Prostate gland (tissue), 2 donors: ENCODE data around the gene SOX9. TPM values are rescaled to one million over a fixed set of nuclear protein-coding genes. Genes with fewer than 3 reads are reported as not detected.
A peak's percentile ranks its signal among the peaks of the same experiment; 100 is the strongest.

Experiments
- DNase-seq: peaks from one replicate; pipeline ENCODE4 v3.0.0-alpha.2; 2019; ENCODE audit warnings: low spot score
- H3K27ac ChIP-seq, 2 donors: fragments of 200-600 bp; sonication (generic); 2 replicates each; pipeline ENCODE4 v1.5.1; 2017 to 2019
- H3K27me3 ChIP-seq: fragments of 200-600 bp; sonication (generic); replicated peaks from 2 replicates; pipeline ENCODE4 v1.5.1; 2019; ENCODE audit not compliant: insufficient read depth
- H3K36me3 ChIP-seq, 2 donors: fragments of 200-600 bp; sonication (generic); 1 replicate in 1 of 2; 2 replicates in 1 of 2; pipeline versions ENCODE4 v1.5.1 to v1.8.1; 2017 to 2019
- H3K4me1 ChIP-seq: fragments of 200-600 bp; sonication (generic); replicated peaks from 2 replicates; pipeline ENCODE4 v1.5.1; 2019
- H3K4me3 ChIP-seq, 2 donors: fragments of 200-600 bp; sonication (generic); 2 replicates each; pipeline ENCODE4 v1.5.1; 2017 to 2019
- H3K9me3 ChIP-seq: fragments of 200-600 bp; sonication (generic); 2 replicates; pipeline ENCODE4 v1.5.1; 2017
- CTCF ChIP-seq, 4 experiments: fragments of 200-600 bp in 2 of 4; fragments of 450-650 bp in 2 of 4; sonication (generic) in 2 of 4; IDR thresholded peaks; 1 replicate in 3 of 4; 2 replicates in 1 of 4; pipeline ENCODE4 v1.5.1; 2016 to 2019; ENCODE audit warnings: antibody characterized with exemption in 4 of 4, mild to moderate bottlenecking in 2 of 4, moderate library complexity in 2 of 4
- POLR2A ChIP-seq: fragments of 450-650 bp; IDR thresholded peaks from one replicate; pipeline ENCODE4 v1.6.1; 2016; ENCODE audit warnings: antibody characterized with exemption, mild to moderate bottlenecking
- POLR2AphosphoS5 ChIP-seq: sonication (generic); formaldehyde crosslinking; IDR thresholded peaks from one replicate; pipeline ENCODE4 v1.6.1; 2017; ENCODE audit warnings: antibody characterized with exemption
- WGBS: methylation state at CpG from one replicate; pipeline ENCODE4 v1.1.5; 2018; 5-methylcytosine and 5-hydroxymethylcytosine counted together
- intact Hi-C: fragments of 100-400 bp; cut with DNase I; formaldehyde crosslinking; loops from one replicate; pipeline ENCODE4 v1.14.2; 2022
- total RNA-seq, 2 donors: library from RNA; depleted of rRNA; stranded (reverse); fragments of >200 nt; gene quantifications; one replicate each; pipeline ENCODE4 v1.1.0, GENCODE V29; 2016

The SOX9 gene
- total RNA-seq, 2 donors from 2014 or later, result 92.8 to 204 TPM

GRCh38 chr17:72119077-72119872 is 1.5 kb upstream of the SOX9 start:
- no peak overlapping the region for H3K4me3 ChIP-seq
- H3K4me1 ChIP-seq, result peaks cover 3% of the 10 kb centered on the region
- H3K27ac ChIP-seq, result peak overlapping the region in 1 of 2 donors; percentile 74
- H3K9me3 ChIP-seq, result no peaks in the 10 kb centered on the region
- DNase-seq, result no peak
- 47% methylated on average over 22 of the region's 22 CpGs for WGBS
- intact Hi-C loops, result loop anchor here (10.0 kb wide), 1 partner anchor 1344 kb away; no protein-coding TSS in a partner anchor
- no peaks in the 10 kb centered on the region for H3K27me3 ChIP-seq
- H3K36me3 ChIP-seq, result no peaks in the 10 kb centered on the region
- TF ChIP-seq POLR2A (no peak), POLR2AphosphoS5 (no peak), CTCF (IDR thresholded peaks at IDR 0.05) (no peak)

- Histone ChIP-seq H3K4me1 (peaks cover 3% of the 10 kb centered on the region), H3K9me3 (no peaks in the 10 kb centered on the region), H3K4me3 (peak overlapping the region; percentile 78 to 81), H3K36me3 (no peaks in the 10 kb centered on the region), H3K27ac (peak overlapping the region; percentile 74 to 86), H3K27me3 (no peaks in the 10 kb centered on the region)
- no peak for TF ChIP-seq POLR2AphosphoS5
- TF ChIP-seq CTCF (IDR thresholded peaks at IDR 0.05), result no peak
- no peak for TF ChIP-seq POLR2A
- intact Hi-C loops, result loop anchor here (10.0 kb wide), 1 partner anchor 1345 kb away; no protein-coding TSS in a partner anchor
- peak; percentile 46 for DNase-seq
- 12% methylated on average over 48 of the region's 54 CpGs for WGBS
Measured at GRCh38 chr17:72119873-72120641, 763 bp upstream of the SOX9 start.

- Histone ChIP-seq H3K27me3 (no peaks in the 10 kb centered on the region), H3K4me3 (peak overlapping the region; percentile 78 to 81), H3K9me3 (no peaks in the 10 kb centered on the region), H3K4me1 (peaks cover 3% of the 10 kb centered on the region), H3K36me3 (no peaks in the 10 kb centered on the region), H3K27ac (peak overlapping the region; percentile 86 to 90)
- intact Hi-C loops, result no loop called here
- 2% methylated on average over 75 of the region's 88 CpGs for WGBS
- no peak for DNase-seq
- TF ChIP-seq POLR2A, result no peak
- TF ChIP-seq CTCF (IDR thresholded peaks at IDR 0.05), result no peak
- no peak for TF ChIP-seq POLR2AphosphoS5
Measured at GRCh38 chr17:72121164-72122009, 567 bp downstream of the SOX9 start.

GRCh38 chr17:72122010-72122764 is 1.4 kb downstream of the SOX9 start:
- Histone ChIP-seq H3K27ac (peak overlapping the region; percentile 86 to 90), H3K4me3 (peak overlapping the region; percentile 78 to 81), H3K27me3 (no peaks in the 10 kb centered on the region), H3K9me3 (no peaks in the 10 kb centered on the region), H3K4me1 (peaks cover 3% of the 10 kb centered on the region), H3K36me3 (no peaks in the 10 kb centered on the region)
- TF ChIP-seq POLR2A (no peak), POLR2AphosphoS5 (no peak), CTCF (IDR thresholded peaks at IDR 0.05) (no peak)
- no peak for DNase-seq
- under 1% methylated on average over 36 of the region's 36 CpGs for WGBS
- intact Hi-C loops, result no loop called here
